Stomach smooth muscle (tissue), 2 donors: ENCODE results near the gene NAAA.
"Not testable (repeated sequence)": the region's sequence is repeated elsewhere in the genome, so short reads cannot be mapped to it uniquely, and the experiment has no call there.

Source experiments
- H3K27ac ChIP-seq: one replicate; pipeline ENCODE4 v1.7.0; 2013; ENCODE audit warnings: mild to moderate bottlenecking, low read length, inconsistent platforms
- H3K27me3 ChIP-seq, 2 donors: one replicate each; pipeline ENCODE4 v1.7.0; 2013; ENCODE audit warnings: low read length in 2 of 2; ENCODE audit not compliant: insufficient read depth in 2 of 2, control insufficient read depth in 1 of 2
- H3K36me3 ChIP-seq, 2 donors: one replicate each; pipeline ENCODE4 v1.7.0; 2013; ENCODE audit warnings: low read length in 2 of 2; ENCODE audit not compliant: control insufficient read depth in 2 of 2, insufficient read depth in 2 of 2
- H3K4me1 ChIP-seq: one replicate; pipeline ENCODE4 v1.7.0; 2013; ENCODE audit warnings: low read length; ENCODE audit not compliant: control insufficient read depth, insufficient read depth
- H3K4me3 ChIP-seq, 2 donors: one replicate each; pipeline ENCODE4 v1.7.0; 2013; ENCODE audit warnings: low read length in 2 of 2
- H3K9ac ChIP-seq, 2 donors: one replicate each; pipeline ENCODE4 v1.7.0; 2013; ENCODE audit warnings: low read length in 2 of 2, mild to moderate bottlenecking in 1 of 2
- H3K9me3 ChIP-seq, 2 donors: one replicate each; pipeline ENCODE4 v1.7.0; 2013; ENCODE audit warnings: low read length in 2 of 2; ENCODE audit not compliant: control insufficient read depth in 2 of 2
- donor health status: healthy.
- donor health status: Pancreatic carcinoma.

The NAAA gene

DNA sequence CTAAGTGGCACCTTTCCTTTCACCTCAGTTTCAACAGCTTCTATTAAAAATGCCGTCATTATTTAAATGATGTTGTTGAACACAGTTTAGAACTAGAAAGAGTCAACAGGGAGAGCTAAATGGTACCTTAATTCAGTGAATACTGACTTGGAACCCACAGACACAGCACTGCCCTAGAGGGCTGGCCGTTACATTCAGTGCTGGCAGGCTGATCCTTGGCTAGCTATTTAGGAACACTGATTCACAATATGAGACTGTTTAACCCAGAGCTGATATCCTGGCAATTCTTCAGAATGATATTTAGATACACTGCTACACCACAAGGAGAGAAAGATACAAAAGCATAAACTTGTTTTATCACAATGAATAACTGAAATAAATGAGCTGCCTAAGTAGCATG lies 12.7 kb upstream of the NAAA start:
- no peak overlapping the region for H3K27ac ChIP-seq
- H3K27me3 ChIP-seq: no peaks in the 10 kb centered on the region
- peaks cover 46 to 53% of the 10 kb centered on the region in 2 donors for H3K36me3 ChIP-seq
- no peaks in the 10 kb centered on the region for H3K9me3 ChIP-seq
- H3K4me1 ChIP-seq: no peaks in the 10 kb centered on the region
- no peak overlapping the region for H3K9ac ChIP-seq
- H3K4me3 ChIP-seq: no peak overlapping the region

- H3K36me3 ChIP-seq: peaks cover 28% of the 10 kb centered on the region in 2 donors
- no peaks in the 10 kb centered on the region for H3K27me3 ChIP-seq
- no peaks in the 10 kb centered on the region for H3K4me1 ChIP-seq
- no peak overlapping the region for H3K27ac ChIP-seq
- no peak overlapping the region for H3K4me3 ChIP-seq
- H3K9ac ChIP-seq: no peak overlapping the region
- H3K9me3 ChIP-seq: no peaks in the 10 kb centered on the region
Measured at GRCh38 chr4:75950213-75950815, 9.5 kb upstream of the NAAA start.

- no peak overlapping the region for H3K27ac ChIP-seq
- H3K9me3 ChIP-seq: no peaks in the 10 kb centered on the region
- H3K36me3 ChIP-seq: peaks cover 23 to 28% of the 10 kb centered on the region in 2 donors
- no peaks in the 10 kb centered on the region for H3K27me3 ChIP-seq
- no peaks in the 10 kb centered on the region for H3K4me1 ChIP-seq
- H3K4me3 ChIP-seq: no peak overlapping the region
- no peak overlapping the region for H3K9ac ChIP-seq
Measured at GRCh38 chr4:75948822-75949444, 8.1 kb upstream of the NAAA start.

DNA sequence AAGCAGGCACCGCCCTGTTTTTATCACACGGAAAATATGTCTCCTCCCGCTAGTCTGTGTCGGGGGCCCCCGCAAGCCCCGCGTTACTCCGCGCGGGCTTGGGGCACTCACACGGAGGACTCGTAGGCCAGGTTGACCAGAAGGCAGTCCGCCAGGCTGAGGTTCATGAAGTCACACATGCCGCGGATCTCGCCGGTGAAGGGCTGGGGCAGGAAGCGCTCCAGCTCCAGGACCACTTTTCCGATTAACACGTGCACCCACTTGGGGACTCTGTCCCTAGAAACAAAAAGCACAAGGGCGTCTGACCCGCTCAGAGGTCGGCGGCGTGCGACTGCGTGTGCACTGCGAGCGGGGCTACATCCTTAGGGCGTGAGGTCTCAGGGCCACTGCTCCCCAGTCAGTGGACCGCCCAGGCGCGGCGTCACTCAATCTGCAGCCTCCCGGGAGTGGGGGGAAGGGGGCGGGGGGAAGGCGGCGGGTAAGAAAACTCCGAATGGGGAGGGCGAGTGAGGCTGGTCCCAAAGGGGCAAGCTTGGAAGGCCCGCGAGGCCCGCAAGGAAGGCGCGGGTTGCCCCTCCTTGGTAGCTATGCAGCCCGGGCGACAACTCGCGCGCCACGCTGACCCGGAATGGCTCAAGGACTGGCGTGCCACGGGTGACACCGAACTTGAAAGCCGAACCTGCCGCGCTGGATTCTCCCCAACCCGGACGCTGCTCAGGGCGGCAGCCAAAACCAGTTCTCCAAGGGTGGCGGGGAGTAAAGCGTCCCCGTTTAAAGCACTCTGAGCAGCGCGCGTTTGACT lies 722 bp downstream of the NAAA start:
- H3K4me3 ChIP-seq: peak overlapping the region; percentile 65 to 88
- no peaks in the 10 kb centered on the region for H3K36me3 ChIP-seq
- H3K4me1 ChIP-seq: peaks cover 7% of the 10 kb centered on the region
- no peaks in the 10 kb centered on the region for H3K27me3 ChIP-seq
- H3K27ac ChIP-seq: no peak overlapping the region
- H3K9me3 ChIP-seq: no peaks in the 10 kb centered on the region
- peak overlapping the region; percentile 68 to 69 for H3K9ac ChIP-seq

- H3K27ac ChIP-seq: no peak overlapping the region
- no peaks in the 10 kb centered on the region for H3K9me3 ChIP-seq
- H3K9ac ChIP-seq: no peak overlapping the region
- H3K4me1 ChIP-seq: peaks cover 4% of the 10 kb centered on the region
- peaks cover under 1 to 3% of the 10 kb centered on the region in 2 donors for H3K36me3 ChIP-seq
- no peaks in the 10 kb centered on the region for H3K27me3 ChIP-seq
- no peak overlapping the region for H3K4me3 ChIP-seq
Measured at GRCh38 chr4:75935628-75936027, 5.2 kb downstream of the NAAA start.

- no peak overlapping the region for H3K27ac ChIP-seq
- no peak overlapping the region for H3K4me3 ChIP-seq
- no peaks in the 10 kb centered on the region for H3K27me3 ChIP-seq
Measured at GRCh38 chr4:75930152-75930551, 10.7 kb downstream of the NAAA start.

DNA sequence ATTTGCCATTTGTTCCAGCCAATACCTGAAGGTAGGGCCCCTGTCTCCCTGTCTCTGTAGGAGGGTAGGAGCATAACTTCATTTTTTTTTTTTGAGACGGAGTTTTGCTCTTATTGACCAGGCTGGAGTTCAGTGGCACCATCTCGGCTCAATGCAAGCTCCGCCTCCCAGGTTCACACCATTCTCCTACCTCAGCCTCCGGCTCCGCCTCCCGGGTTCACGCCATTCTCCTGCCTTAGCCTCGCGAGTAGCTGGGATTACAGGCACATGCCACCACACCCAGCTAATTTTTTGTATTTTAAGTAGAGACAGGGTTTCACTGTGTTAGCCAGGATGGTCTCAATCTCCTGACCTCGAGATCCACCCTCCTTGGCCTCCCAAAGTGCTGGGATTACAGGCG lies 15.9 kb downstream of the NAAA start:
- not testable (repeated sequence) for H3K9ac ChIP-seq, H3K9me3 ChIP-seq, H3K27ac ChIP-seq, H3K27me3 ChIP-seq, H3K4me1 ChIP-seq, H3K4me3 ChIP-seq
- peaks cover under 1 to 15% of the 10 kb centered on the region in 2 donors for H3K36me3 ChIP-seq

More at GRCh38 chr4:75930152-75930551, 10.7 kb downstream of the NAAA start:
- Histone ChIP-seq H3K9me3 (no peaks in the 10 kb centered on the region), H3K36me3 (peaks cover 7 to 8% of the 10 kb centered on the region in 2 donors), H3K4me1 (no peaks in the 10 kb centered on the region), H3K9ac (no peak overlapping the region)

GRCh38 chr4:75924309-75924827 lies 16.4 kb downstream of the NAAA start:
- H3K27me3 ChIP-seq: no peaks in the 10 kb centered on the region
- H3K9ac ChIP-seq: no peak overlapping the region
- no peaks in the 10 kb centered on the region for H3K9me3 ChIP-seq
- H3K4me3 ChIP-seq: no peak overlapping the region
- H3K36me3 ChIP-seq: peaks cover 0 to 16% of the 10 kb centered on the region in 2 donors
- no peak overlapping the region for H3K27ac ChIP-seq
- H3K4me1 ChIP-seq: no peaks in the 10 kb centered on the region

- Histone ChIP-seq H3K9me3 (no peaks in the 10 kb centered on the region), H3K4me1 (no peaks in the 10 kb centered on the region), H3K9ac (no peak overlapping the region), H3K36me3 (peaks cover 0 to 14% of the 10 kb centered on the region in 2 donors), H3K27me3 (no peaks in the 10 kb centered on the region), H3K27ac (no peak overlapping the region), H3K4me3 (no peak overlapping the region)
Measured at GRCh38 chr4:75922588-75922987, 18.2 kb downstream of the NAAA start.

DNA sequence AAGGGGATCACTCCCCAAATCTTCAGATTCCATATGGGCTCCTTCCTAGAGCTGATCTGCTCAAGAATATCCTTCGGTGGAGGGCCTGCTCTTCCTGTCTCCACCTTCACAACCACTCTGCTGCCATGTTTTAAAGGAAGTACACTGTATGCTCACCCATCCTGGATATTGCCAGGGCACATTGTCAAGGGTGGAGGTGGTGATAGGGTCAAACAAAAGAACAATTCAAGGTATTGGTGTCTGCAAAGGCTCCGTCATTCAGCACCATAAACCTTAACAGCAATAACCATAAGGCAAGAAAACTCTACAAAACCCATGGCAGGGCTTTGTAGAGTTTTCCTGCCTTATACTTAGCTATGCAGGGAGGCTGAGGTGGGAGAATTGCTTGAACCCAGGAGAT lies 18.9 kb downstream of the NAAA start:
- Histone ChIP-seq H3K9ac (no peak overlapping the region), H3K4me1 (no peaks in the 10 kb centered on the region), H3K4me3 (no peak overlapping the region), H3K36me3 (peaks cover 0 to 14% of the 10 kb centered on the region in 2 donors), H3K27me3 (no peaks in the 10 kb centered on the region), H3K9me3 (no peaks in the 10 kb centered on the region), H3K27ac (no peak overlapping the region)
